Caco-2 (cell line): ENCODE data around the gene TMPRSS11A. TPM values are rescaled to one million over a fixed set of nuclear protein-coding genes. Genes with fewer than 3 reads are reported as not detected.

ENCODE experiments used
- BruUV-seq: library from RNA; stranded (reverse); fragments of 400-500 nt; replicated peaks from 2 replicates; lab custom pipeline; 2021; lab: Mats Ljungman, UMichigan
- CTCF ChIA-PET: fragments of 300-600 bp; sonication (Branson Sonifier 250); formaldehyde crosslinking; loops from one replicate; lab custom pipeline; 2022; ENCODE audit warnings: antibody characterized with exemption; lab: Charles Lee
- POLR2A ChIA-PET: fragments of 300-600 bp; sonication (Branson Sonifier 250); formaldehyde crosslinking; loops from one replicate; lab custom pipeline; 2022; ENCODE audit warnings: antibody characterized with exemption; lab: Charles Lee
- DNase-seq, 2 experiments: peaks; one replicate each; pipeline versions ENCODE4 v3.0.0 to v3.0.0-alpha.2; 2020 to 2022
- H3K27me3 ChIP-seq: replicated peaks from 2 replicates; pipeline ENCODE4 v1.6.0; 2011; ENCODE audit warnings: low read length; ENCODE audit not compliant: control insufficient read depth, insufficient read depth
- H3K36me3 ChIP-seq: 2 replicates; pipeline ENCODE4 v1.5.1; 2011; ENCODE audit warnings: low read length; ENCODE audit not compliant: control insufficient read depth, insufficient read depth
- H3K4me1 ChIP-seq: fragments of 250-450 bp; sonication (Bioruptor Pico); 2 replicates; pipeline ENCODE4 v1.5.1; 2020; ENCODE audit warnings: mild to moderate bottlenecking
- H3K4me3 ChIP-seq: 2 replicates; pipeline ENCODE4 v1.5.1; 2011; ENCODE audit warnings: low read depth, mild to moderate bottlenecking, control low read depth, low read length
- H3K9me3 ChIP-seq: fragments of 250-450 bp; sonication (Bioruptor Pico); 2 replicates; pipeline ENCODE4 v1.5.1; 2020; ENCODE audit warnings: mild to moderate bottlenecking, moderate library complexity
- H3K27ac Mint-ChIP-seq: one replicate; pipeline ENCODE4 v1.8.0; 2022; ENCODE audit warnings: mixed read lengths; ENCODE audit not compliant: unreplicated experiment
- H3K27me3 Mint-ChIP-seq: one replicate; pipeline ENCODE4 v1.8.0; 2022; ENCODE audit warnings: mixed read lengths; ENCODE audit not compliant: insufficient read depth, unreplicated experiment
- H3K36me3 Mint-ChIP-seq: one replicate; pipeline ENCODE4 v1.8.0; 2022; ENCODE audit warnings: mild to moderate bottlenecking, mixed read lengths; ENCODE audit not compliant: insufficient read depth, unreplicated experiment
- H3K4me1 Mint-ChIP-seq: one replicate; pipeline ENCODE4 v1.8.0; 2022; ENCODE audit warnings: low read depth, mixed read lengths; ENCODE audit not compliant: unreplicated experiment
- H3K4me3 Mint-ChIP-seq: one replicate; pipeline ENCODE4 v1.8.0; 2022; ENCODE audit warnings: mild to moderate bottlenecking, moderate library complexity, mixed read lengths; ENCODE audit not compliant: unreplicated experiment
- H3K9me3 Mint-ChIP-seq: one replicate; pipeline ENCODE4 v1.8.0; 2022; ENCODE audit warnings: mixed read lengths; ENCODE audit not compliant: unreplicated experiment
- CTCF ChIP-seq, 2 experiments: fragments of 200-600 bp in 1 of 2; IDR thresholded peaks; 1 replicate in 1 of 2; 2 replicates in 1 of 2; pipeline versions ENCODE4 v1.5.1 to v1.8.0; 2011 to 2022; ENCODE audit warnings: antibody characterized with exemption in 1 of 2, control low read depth in 1 of 2, inconsistent platforms in 1 of 2, low read depth in 1 of 2, low read length in 1 of 2, mild to moderate bottlenecking in 1 of 2, moderate library complexity in 1 of 2; ENCODE audit not compliant: insufficient read depth in 1 of 2, severe bottlenecking in 1 of 2, unreplicated experiment in 1 of 2
- intact Hi-C: fragments of 100-400 bp; cut with micrococcal nuclease; formaldehyde crosslinking; loops from one replicate; pipeline ENCODE4 v1.10.0; 2022; ENCODE audit not compliant: unreplicated experiment
- total RNA-seq: library from RNA; stranded (reverse); gene quantifications from 2 replicates; pipeline ENCODE4 v1.2.3, GENCODE V29; 2022

TMPRSS11A gene
- total RNA-seq, 1 experiment from 2014 or later = not detected

GRCh38 chr4:67912080-67912479, 51.2 kb downstream of the TMPRSS11A start:
- TF ChIP-seq CTCF (IDR thresholded peaks at IDR 0.05; ENCODE audit: insufficient read depth in 1 of 2, low read depth in 1 of 2, low read length in 1 of 2, severe bottlenecking in 1 of 2, unreplicated experiment in 1 of 2) = no peak
- intact Hi-C loops = no loop called here
- POLR2A ChIA-PET = no interaction called here
- CTCF ChIA-PET = no interaction called here
- peaks cover 9% of the 10 kb centered on the region for H3K4me1 ChIP-seq
- Mint-ChIP-seq H3K27ac (no peak overlapping the region), H3K27me3 (no peaks in the 10 kb centered on the region), H3K36me3 (no peaks in the 10 kb centered on the region), H3K4me3 (no peak overlapping the region), H3K4me1 (no peaks in the 10 kb centered on the region), H3K9me3 (no peaks in the 10 kb centered on the region)
- no peak overlapping the region for H3K4me3 ChIP-seq
- DNase-seq = no peak
- no peaks in the 10 kb centered on the region for H3K36me3 ChIP-seq
- no peaks in the 10 kb centered on the region for H3K27me3 ChIP-seq
- no TSS peak for BruUV-seq
- H3K9me3 ChIP-seq = no peaks in the 10 kb centered on the region

GRCh38 chr4:67911638-67912037, 51.7 kb downstream of the TMPRSS11A start:
- Mint-ChIP-seq H3K4me3 (no peak overlapping the region), H3K4me1 (no peaks in the 10 kb centered on the region), H3K9me3 (no peaks in the 10 kb centered on the region), H3K27me3 (no peaks in the 10 kb centered on the region), H3K27ac (no peak overlapping the region), H3K36me3 (no peaks in the 10 kb centered on the region)
- Histone ChIP-seq H3K4me3 (no peak overlapping the region), H3K9me3 (no peaks in the 10 kb centered on the region), H3K27me3 (no peaks in the 10 kb centered on the region), H3K4me1 (peaks cover 9% of the 10 kb centered on the region), H3K36me3 (no peaks in the 10 kb centered on the region)
- intact Hi-C loops = no loop called here
- BruUV-seq = no TSS peak
- no peak for DNase-seq
- ChIA-PET CTCF (interaction anchor here (1.3 kb wide), 1 partner anchor 19 kb away, joined by 3 read pairs; no protein-coding TSS in a partner anchor), POLR2A (no interaction called here)
- TF ChIP-seq CTCF (IDR thresholded peaks at IDR 0.05; ENCODE audit: insufficient read depth in 1 of 2, low read depth in 1 of 2, low read length in 1 of 2, severe bottlenecking in 1 of 2, unreplicated experiment in 1 of 2) = no peak

- H3K4me3 Mint-ChIP-seq = no peak overlapping the region
- intact Hi-C loops = no loop called here
- no peaks in the 10 kb centered on the region for H3K9me3 Mint-ChIP-seq
- Histone ChIP-seq H3K9me3 (no peaks in the 10 kb centered on the region), H3K4me1 (peaks cover 9% of the 10 kb centered on the region), H3K36me3 (no peaks in the 10 kb centered on the region), H3K4me3 (no peak overlapping the region), H3K27me3 (no peaks in the 10 kb centered on the region)
- no peaks in the 10 kb centered on the region for H3K27me3 Mint-ChIP-seq
- CTCF ChIA-PET = interaction anchor here (1.3 kb wide), 1 partner anchor 18 kb away, joined by 3 read pairs; no protein-coding TSS in a partner anchor
- POLR2A ChIA-PET = no interaction called here
- TF ChIP-seq CTCF (IDR thresholded peaks at IDR 0.05; ENCODE audit: insufficient read depth in 1 of 2, low read depth in 1 of 2, low read length in 1 of 2, severe bottlenecking in 1 of 2, unreplicated experiment in 1 of 2) = no peak
- no peaks in the 10 kb centered on the region for H3K36me3 Mint-ChIP-seq
- no TSS peak for BruUV-seq
- no peak for DNase-seq
- no peak overlapping the region for H3K27ac Mint-ChIP-seq
- no peaks in the 10 kb centered on the region for H3K4me1 Mint-ChIP-seq
These were observed 52.2 kb downstream of the TMPRSS11A start for GRCh38 chr4:67911141-67911540.
